ENCODE measurements around the gene NDUFC1.

GRCh38 chr4:139337612-139338011 lies 35.3 kb upstream of the NDUFC1 start:
- TF ChIP-seq CTCF (conservative IDR thresholded peaks at IDR 0.05 in 1 of 2, IDR thresholded peaks at IDR 0.05 in 1 of 2; ENCODE audit: low read depth in 1 of 2, low read length in 2 of 2): no peak
- TF ChIP-seq EZH2 (IDR thresholded peaks at IDR 0.05; ENCODE audit: low read length, missing control alignments): no peak

Data from fibroblast of lung (primary cell).